ENCODE results near the gene PRSS48. TPM values are rescaled to one million over a fixed set of nuclear protein-coding genes. Genes with fewer than 3 reads are reported as not detected.

PRSS48 gene
- polyA plus RNA-seq, 1 donor from 2014 or later = not detected

DNA sequence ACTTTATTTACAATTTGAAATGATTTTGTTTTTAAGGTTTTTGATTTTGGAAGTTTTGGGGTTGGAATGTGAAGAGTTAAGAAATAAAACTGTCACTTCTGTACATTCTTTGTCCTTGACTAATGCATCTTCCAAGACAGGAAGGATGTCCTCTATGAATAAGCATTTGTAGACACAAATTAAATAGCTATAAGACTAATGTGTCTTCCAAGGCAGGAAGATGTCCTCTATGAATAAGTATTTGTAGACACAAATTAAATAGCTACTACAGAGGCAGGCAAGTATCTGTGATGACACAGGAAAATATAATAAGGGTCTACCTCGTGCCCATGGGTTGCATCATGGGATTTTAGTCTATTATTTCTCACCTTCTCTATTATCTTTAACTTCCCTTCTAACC is 14.5 kb downstream of the PRSS48 start:
- Histone ChIP-seq H4K20me1 (ENCODE audit: insufficient read depth) (no peaks in the 10 kb centered on the region), H2AFZ (ENCODE audit: low read depth, low read length) (no peak overlapping the region), H3K36me3 (ENCODE audit: insufficient read depth, low read length) (no peaks in the 10 kb centered on the region), H3K4me2 (ENCODE audit: low read length) (no peak overlapping the region), H3K27me3 (ENCODE audit: insufficient read depth, low read depth, low read length) (no peaks in the 10 kb centered on the region), H3F3A (ENCODE audit: insufficient read depth, low read length, poor library complexity, severe bottlenecking) (no peaks in the 10 kb centered on the region), H3K9me3 (ENCODE audit: low read length) (no peaks in the 10 kb centered on the region), H3K4me3 (ENCODE audit: low read length) (no peak overlapping the region), H3K9ac (ENCODE audit: low read length) (no peak overlapping the region), H3K27ac (ENCODE audit: low read length) (no peak overlapping the region), H3K9me2 (ENCODE audit: insufficient read depth, low read length) (no peaks in the 10 kb centered on the region), H3K79me2 (replicated peaks; ENCODE audit: insufficient read depth, low read length) (no peaks in the 10 kb centered on the region)
- TF ChIP-seq, protein P1, sequence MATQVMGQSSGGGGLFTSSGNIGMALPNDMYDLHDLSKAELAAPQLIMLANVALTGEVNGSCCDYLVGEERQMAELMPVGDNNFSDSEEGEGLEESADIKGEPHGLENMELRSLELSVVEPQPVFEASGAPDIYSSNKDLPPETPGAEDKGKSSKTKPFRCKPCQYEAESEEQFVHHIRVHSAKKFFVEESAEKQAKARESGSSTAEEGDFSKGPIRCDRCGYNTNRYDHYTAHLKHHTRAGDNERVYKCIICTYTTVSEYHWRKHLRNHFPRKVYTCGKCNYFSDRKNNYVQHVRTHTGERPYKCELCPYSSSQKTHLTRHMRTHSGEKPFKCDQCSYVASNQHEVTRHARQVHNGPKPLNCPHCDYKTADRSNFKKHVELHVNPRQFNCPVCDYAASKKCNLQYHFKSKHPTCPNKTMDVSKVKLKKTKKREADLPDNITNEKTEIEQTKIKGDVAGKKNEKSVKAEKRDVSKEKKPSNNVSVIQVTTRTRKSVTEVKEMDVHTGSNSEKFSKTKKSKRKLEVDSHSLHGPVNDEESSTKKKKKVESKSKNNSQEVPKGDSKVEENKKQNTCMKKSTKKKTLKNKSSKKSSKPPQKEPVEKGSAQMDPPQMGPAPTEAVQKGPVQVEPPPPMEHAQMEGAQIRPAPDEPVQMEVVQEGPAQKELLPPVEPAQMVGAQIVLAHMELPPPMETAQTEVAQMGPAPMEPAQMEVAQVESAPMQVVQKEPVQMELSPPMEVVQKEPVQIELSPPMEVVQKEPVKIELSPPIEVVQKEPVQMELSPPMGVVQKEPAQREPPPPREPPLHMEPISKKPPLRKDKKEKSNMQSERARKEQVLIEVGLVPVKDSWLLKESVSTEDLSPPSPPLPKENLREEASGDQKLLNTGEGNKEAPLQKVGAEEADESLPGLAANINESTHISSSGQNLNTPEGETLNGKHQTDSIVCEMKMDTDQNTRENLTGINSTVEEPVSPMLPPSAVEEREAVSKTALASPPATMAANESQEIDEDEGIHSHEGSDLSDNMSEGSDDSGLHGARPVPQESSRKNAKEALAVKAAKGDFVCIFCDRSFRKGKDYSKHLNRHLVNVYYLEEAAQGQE (IDR thresholded peaks at IDR 0.05; ENCODE audit: borderline replicate concordance) = no peak
- TF ChIP-seq TAF1 (IDR thresholded peaks at IDR 0.05; ENCODE audit: low read depth) = no peak
- no peak for TF ChIP-seq EP300 (conservative IDR thresholded peaks at IDR 0.05; ENCODE audit: poor library complexity, severe bottlenecking)
- no peak for TF ChIP-seq MXI1 (conservative IDR thresholded peaks at IDR 0.05; ENCODE audit: poor library complexity, severe bottlenecking)
- no peak for TF ChIP-seq EZH2 (IDR thresholded peaks at IDR 0.05; ENCODE audit: borderline replicate concordance, insufficient read depth, low read length, poor library complexity, severe bottlenecking)
- no peak for TF ChIP-seq RAD21 (conservative IDR thresholded peaks at IDR 0.05)
- no peak for TF ChIP-seq POLR2AphosphoS5 (IDR thresholded peaks at IDR 0.05)
- TF ChIP-seq, protein P2, sequence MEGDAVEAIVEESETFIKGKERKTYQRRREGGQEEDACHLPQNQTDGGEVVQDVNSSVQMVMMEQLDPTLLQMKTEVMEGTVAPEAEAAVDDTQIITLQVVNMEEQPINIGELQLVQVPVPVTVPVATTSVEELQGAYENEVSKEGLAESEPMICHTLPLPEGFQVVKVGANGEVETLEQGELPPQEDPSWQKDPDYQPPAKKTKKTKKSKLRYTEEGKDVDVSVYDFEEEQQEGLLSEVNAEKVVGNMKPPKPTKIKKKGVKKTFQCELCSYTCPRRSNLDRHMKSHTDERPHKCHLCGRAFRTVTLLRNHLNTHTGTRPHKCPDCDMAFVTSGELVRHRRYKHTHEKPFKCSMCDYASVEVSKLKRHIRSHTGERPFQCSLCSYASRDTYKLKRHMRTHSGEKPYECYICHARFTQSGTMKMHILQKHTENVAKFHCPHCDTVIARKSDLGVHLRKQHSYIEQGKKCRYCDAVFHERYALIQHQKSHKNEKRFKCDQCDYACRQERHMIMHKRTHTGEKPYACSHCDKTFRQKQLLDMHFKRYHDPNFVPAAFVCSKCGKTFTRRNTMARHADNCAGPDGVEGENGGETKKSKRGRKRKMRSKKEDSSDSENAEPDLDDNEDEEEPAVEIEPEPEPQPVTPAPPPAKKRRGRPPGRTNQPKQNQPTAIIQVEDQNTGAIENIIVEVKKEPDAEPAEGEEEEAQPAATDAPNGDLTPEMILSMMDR (IDR thresholded peaks at IDR 0.05; ENCODE audit: poor library complexity, severe bottlenecking) = no peak
- TF ChIP-seq SMC3 (conservative IDR thresholded peaks at IDR 0.05; ENCODE audit: poor library complexity) = no peak

DNA sequence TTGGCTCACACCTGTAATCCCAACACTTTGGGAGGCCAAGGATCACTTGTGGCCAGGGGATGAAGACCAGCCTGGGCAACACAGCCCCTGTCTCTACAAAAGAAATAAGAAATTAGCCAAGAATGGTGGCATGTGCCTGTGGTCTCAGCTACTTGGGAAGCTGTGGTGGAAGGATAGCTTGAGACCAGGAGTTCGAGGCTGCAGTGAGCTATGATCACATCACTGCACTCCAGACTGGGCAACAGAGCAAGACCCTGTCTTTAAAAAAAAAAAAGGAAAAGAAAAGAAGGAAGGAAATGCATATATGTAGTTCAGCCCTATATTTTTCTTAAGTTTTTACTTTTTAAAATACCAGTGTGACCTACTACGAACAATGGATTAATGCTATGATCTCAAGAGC is 15.1 kb downstream of the PRSS48 start:
- H3K4me3 ChIP-seq (ENCODE audit: low read length) = no peak overlapping the region
- no peak overlapping the region for H3K27ac ChIP-seq (ENCODE audit: low read length)
- no peaks in the 10 kb centered on the region for H3K27me3 ChIP-seq (ENCODE audit: insufficient read depth, low read depth, low read length)
- TF ChIP-seq SMC3 (conservative IDR thresholded peaks at IDR 0.05; ENCODE audit: poor library complexity) (no peak), POLR2AphosphoS5 (IDR thresholded peaks at IDR 0.05) (no peak), EP300 (conservative IDR thresholded peaks at IDR 0.05; ENCODE audit: poor library complexity, severe bottlenecking) (no peak), MXI1 (conservative IDR thresholded peaks at IDR 0.05; ENCODE audit: poor library complexity, severe bottlenecking) (no peak)
- TF ChIP-seq, protein P2 (IDR thresholded peaks at IDR 0.05; ENCODE audit: poor library complexity, severe bottlenecking) = no peak
- no peak overlapping the region for H3K9ac ChIP-seq (ENCODE audit: low read length)
- H3K4me2 ChIP-seq (ENCODE audit: low read length) = no peak overlapping the region
- no peaks in the 10 kb centered on the region for H3K79me2 ChIP-seq (replicated peaks; ENCODE audit: insufficient read depth, low read length)
- H4K20me1 ChIP-seq (ENCODE audit: insufficient read depth) = no peaks in the 10 kb centered on the region
- H3K36me3 ChIP-seq (ENCODE audit: insufficient read depth, low read length) = no peaks in the 10 kb centered on the region
- no peaks in the 10 kb centered on the region for H3F3A ChIP-seq (ENCODE audit: insufficient read depth, low read length, poor library complexity, severe bottlenecking)
- H3K9me3 ChIP-seq (ENCODE audit: low read length) = no peaks in the 10 kb centered on the region
- H3K9me2 ChIP-seq (ENCODE audit: insufficient read depth, low read length) = no peaks in the 10 kb centered on the region
- H2AFZ ChIP-seq (ENCODE audit: low read depth, low read length) = no peak overlapping the region

All from neural cell (in vitro differentiated cells).